Cortex of kidney (tissue), 1 donor: ENCODE data around the gene FSCN2.

ENCODE experiments used
- DNase-seq: peaks from one replicate; lab custom pipeline; 2025; lab: John Stamatoyannopoulos, UW

Gene FSCN2

GRCh38 chr17:81491181-81491581 is 37.0 kb upstream of the FSCN2 start:
- no peak for DNase-seq

- DNase-seq = no peak
These were observed 36.4 kb upstream of the FSCN2 start for GRCh38 chr17:81491761-81492160.

- no peak for DNase-seq
These were observed 36.0 kb upstream of the FSCN2 start for GRCh38 chr17:81492202-81492601.

GRCh38 chr17:81492706-81493105 is 35.5 kb upstream of the FSCN2 start:
- DNase-seq = no peak

- no peak for DNase-seq
These were observed 34.8 kb upstream of the FSCN2 start for GRCh38 chr17:81493198-81494038.

- no peak for DNase-seq
These were observed 33.4 kb upstream of the FSCN2 start for GRCh38 chr17:81494626-81495377.

- no peak for DNase-seq
These were observed 29.1 kb upstream of the FSCN2 start for GRCh38 chr17:81498953-81499600.

- no peak for DNase-seq
These were observed 28.6 kb upstream of the FSCN2 start for GRCh38 chr17:81499601-81499970.

- DNase-seq = no peak
These were observed 28.1 kb upstream of the FSCN2 start for GRCh38 chr17:81500047-81500446.

GRCh38 chr17:81502471-81503017 is 25.6 kb upstream of the FSCN2 start:
- no peak for DNase-seq

GRCh38 chr17:81503619-81504018 is 24.6 kb upstream of the FSCN2 start:
- DNase-seq = no peak

GRCh38 chr17:81508639-81509206 is 19.5 kb upstream of the FSCN2 start:
- DNase-seq = no peak

- no peak for DNase-seq
These were observed 18.8 kb upstream of the FSCN2 start for GRCh38 chr17:81509207-81509971.

GRCh38 chr17:81509972-81510784 is 18.0 kb upstream of the FSCN2 start:
- no peak for DNase-seq

GRCh38 chr17:81510785-81511553 is 17.2 kb upstream of the FSCN2 start:
- DNase-seq = no peak

- no peak for DNase-seq
These were observed 16.7 kb upstream of the FSCN2 start for GRCh38 chr17:81511554-81511803.

GRCh38 chr17:81511804-81512561 is 16.2 kb upstream of the FSCN2 start:
- no peak for DNase-seq

- DNase-seq = no peak
These were observed 15.4 kb upstream of the FSCN2 start, which contains the start of gene ACTG1 for GRCh38 chr17:81512562-81513371. Gene ACTG1 (minus strand): TSS chr17:81512799. CDS start chr17:81512354, 445 bp downstream.
